Activated T-cell treated with anti-CD3 and anti-CD28 coated beads, Interleukin-2, amount 50 U/mL, for 4 hours (primary cell): ENCODE results near the gene FOXL3. TPM values are rescaled to one million over a fixed set of nuclear protein-coding genes. Genes with fewer than 3 reads are reported as not detected.

Experiments used
- ATAC-seq, 2 donors: fragments of 200-7000 bp; cut with Tn5 transposase; one replicate each; pipeline ENCODE4 v1.10.0; 2021
- DNase-seq: peaks from one replicate; pipeline ENCODE4 v3.0.0-alpha.2; 2020
- H3K27me3 Mint-ChIP-seq: one replicate; pipeline ENCODE4 v1.8.0; 2021; ENCODE audit warnings: low read depth, mixed read lengths
- H3K36me3 Mint-ChIP-seq: one replicate; pipeline ENCODE4 v1.8.0; 2022; ENCODE audit warnings: mixed read lengths; ENCODE audit not compliant: insufficient read depth
- H3K4me1 Mint-ChIP-seq: one replicate; pipeline ENCODE4 v1.8.0; 2021; ENCODE audit warnings: low read depth, mixed read lengths
- H3K4me3 Mint-ChIP-seq: one replicate; pipeline ENCODE4 v1.8.0; 2021; ENCODE audit warnings: mild to moderate bottlenecking, moderate library complexity, mixed read lengths
- H3K9me3 Mint-ChIP-seq: one replicate; pipeline ENCODE4 v1.8.0; 2021; ENCODE audit warnings: mixed read lengths
- total RNA-seq, 3 donors: library from RNA; stranded (reverse); gene quantifications; one replicate each; pipeline ENCODE4 v1.2.1, GENCODE V29; 2021

The FOXL3 gene
- total RNA-seq, 3 donors from 2014 or later: not detected

GRCh38 chr7:270351-270983, 19.5 kb upstream of the FOXL3 start:
- Mint-ChIP-seq H3K4me3 (no peak overlapping the region), H3K4me1 (no peaks in the 10 kb centered on the region), H3K9me3 (peaks cover 24% of the 10 kb centered on the region), H3K27me3 (peaks cover 2% of the 10 kb centered on the region), H3K36me3 (peaks cover 1% of the 10 kb centered on the region)
- ATAC-seq (no peak), DNase-seq (no peak)

DNA sequence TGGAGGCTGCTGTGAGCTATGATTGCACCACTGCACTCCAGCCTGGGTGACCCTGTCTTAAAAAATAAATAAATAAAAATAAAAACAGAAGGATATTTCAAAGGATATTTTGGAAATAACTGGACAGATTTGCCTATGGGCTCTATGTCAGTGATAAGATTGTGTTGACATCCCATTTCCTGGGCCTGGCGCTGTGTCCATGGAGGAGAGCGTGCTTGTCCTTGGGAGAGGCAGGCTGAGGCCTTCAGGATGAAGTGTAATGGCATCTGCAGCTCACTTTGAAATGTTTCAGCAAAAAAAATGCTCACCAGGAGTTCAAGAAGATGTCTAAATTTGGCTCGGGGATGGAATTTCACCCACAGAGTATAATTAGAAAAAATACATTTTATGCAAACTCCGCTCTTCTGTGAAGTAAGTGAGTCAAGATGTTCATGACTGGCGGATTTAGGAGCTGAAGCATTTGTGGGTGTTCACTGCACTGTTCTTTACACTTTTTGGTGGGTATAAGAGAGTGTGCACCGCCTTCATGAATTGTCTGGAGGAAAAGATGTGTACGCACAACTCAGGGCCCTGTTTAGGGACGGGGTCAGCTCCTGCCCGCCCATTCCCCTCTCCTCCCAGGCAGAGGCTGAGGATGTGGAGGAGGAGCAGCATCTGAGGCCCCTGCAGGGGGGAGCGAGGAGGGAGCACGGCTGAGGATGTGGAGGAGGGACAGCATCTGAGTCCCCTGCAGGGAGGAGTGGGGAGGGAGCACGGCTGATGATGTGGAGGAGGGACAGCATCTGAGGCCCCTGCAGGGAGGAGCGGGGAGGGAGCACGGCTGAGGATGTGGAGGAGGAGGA, 18.5 kb upstream of the FOXL3 start:
- Mint-ChIP-seq H3K27me3 (peaks cover 2% of the 10 kb centered on the region), H3K9me3 (peaks cover 24% of the 10 kb centered on the region)

GRCh38 chr7:272108-272615, 17.8 kb upstream of the FOXL3 start:
- H3K4me1 Mint-ChIP-seq: no peaks in the 10 kb centered on the region
- peaks cover 2% of the 10 kb centered on the region for H3K27me3 Mint-ChIP-seq
- H3K9me3 Mint-ChIP-seq: peaks cover 24% of the 10 kb centered on the region
- DNase-seq (no peak), ATAC-seq (no peak)
- H3K4me3 Mint-ChIP-seq: no peak overlapping the region
- peaks cover 1% of the 10 kb centered on the region for H3K36me3 Mint-ChIP-seq

More for the DNA sequence above, 18.5 kb upstream of the FOXL3 start:
- no peaks in the 10 kb centered on the region for H3K4me1 Mint-ChIP-seq
- H3K36me3 Mint-ChIP-seq: peaks cover 1% of the 10 kb centered on the region
- ATAC-seq: no peak
- H3K4me3 Mint-ChIP-seq: no peak overlapping the region
- DNase-seq: no peak

DNA sequence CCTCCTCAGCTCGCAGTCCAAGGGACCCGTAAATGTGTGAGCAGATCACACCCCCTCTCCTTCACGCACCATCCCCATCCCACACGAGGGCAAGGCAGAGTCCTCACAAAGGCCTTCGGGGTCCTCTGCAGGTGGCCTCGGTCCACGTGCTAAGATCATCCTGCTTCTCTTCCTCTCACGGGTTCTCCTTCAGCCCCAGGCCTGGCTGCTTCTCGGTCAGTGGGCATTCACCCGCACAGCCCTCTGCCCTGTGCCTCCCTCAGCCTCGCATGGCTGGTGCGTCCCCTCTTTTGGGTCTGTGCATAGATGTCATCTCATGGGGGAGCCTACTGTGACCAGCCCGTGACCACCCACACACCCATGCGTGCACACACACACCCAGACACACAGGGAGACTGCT, 17.3 kb upstream of the FOXL3 start:
- H3K4me1 Mint-ChIP-seq: no peaks in the 10 kb centered on the region
- no peak overlapping the region for H3K4me3 Mint-ChIP-seq
- ATAC-seq: no peak
- peaks cover 24% of the 10 kb centered on the region for H3K9me3 Mint-ChIP-seq
- peaks cover 2% of the 10 kb centered on the region for H3K27me3 Mint-ChIP-seq
- no peak for DNase-seq
- H3K36me3 Mint-ChIP-seq: peaks cover 1% of the 10 kb centered on the region

- DNase-seq: no peak
- peaks cover 24% of the 10 kb centered on the region for H3K9me3 Mint-ChIP-seq
- H3K36me3 Mint-ChIP-seq: peaks cover 1% of the 10 kb centered on the region
These were observed 16.6 kb upstream of the FOXL3 start for GRCh38 chr7:273327-273726.

DNA sequence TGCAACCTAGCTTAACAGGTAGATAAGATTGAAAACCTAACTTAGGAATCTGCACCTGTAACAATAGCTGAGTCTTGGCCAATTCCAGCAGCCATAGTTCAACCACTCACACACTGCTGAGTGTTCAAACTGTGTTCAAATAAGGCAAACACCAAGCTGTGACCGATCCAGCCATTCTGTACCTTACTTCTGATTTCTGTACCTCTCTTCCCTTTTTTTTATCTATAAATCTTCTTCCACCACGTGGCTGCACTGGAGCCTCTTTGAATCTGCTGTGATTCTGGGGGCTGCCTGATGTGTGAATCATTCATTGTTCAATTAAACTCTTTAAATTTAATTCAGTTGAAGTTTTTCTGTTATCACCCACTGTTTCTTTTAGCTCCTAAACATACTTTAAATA, 15.7 kb upstream of the FOXL3 start:
- H3K4me3 Mint-ChIP-seq: no peak overlapping the region
- DNase-seq (no peak), ATAC-seq (no peak)
- peaks cover 24% of the 10 kb centered on the region for H3K9me3 Mint-ChIP-seq
- peaks cover 3% of the 10 kb centered on the region for H3K27me3 Mint-ChIP-seq
- H3K36me3 Mint-ChIP-seq: peaks cover 1% of the 10 kb centered on the region
- no peaks in the 10 kb centered on the region for H3K4me1 Mint-ChIP-seq

More at GRCh38 chr7:273327-273726, 16.6 kb upstream of the FOXL3 start:
- Mint-ChIP-seq H3K4me3 (no peak overlapping the region), H3K27me3 (peaks cover 3% of the 10 kb centered on the region), H3K4me1 (no peaks in the 10 kb centered on the region)
- ATAC-seq: no peak

DNA sequence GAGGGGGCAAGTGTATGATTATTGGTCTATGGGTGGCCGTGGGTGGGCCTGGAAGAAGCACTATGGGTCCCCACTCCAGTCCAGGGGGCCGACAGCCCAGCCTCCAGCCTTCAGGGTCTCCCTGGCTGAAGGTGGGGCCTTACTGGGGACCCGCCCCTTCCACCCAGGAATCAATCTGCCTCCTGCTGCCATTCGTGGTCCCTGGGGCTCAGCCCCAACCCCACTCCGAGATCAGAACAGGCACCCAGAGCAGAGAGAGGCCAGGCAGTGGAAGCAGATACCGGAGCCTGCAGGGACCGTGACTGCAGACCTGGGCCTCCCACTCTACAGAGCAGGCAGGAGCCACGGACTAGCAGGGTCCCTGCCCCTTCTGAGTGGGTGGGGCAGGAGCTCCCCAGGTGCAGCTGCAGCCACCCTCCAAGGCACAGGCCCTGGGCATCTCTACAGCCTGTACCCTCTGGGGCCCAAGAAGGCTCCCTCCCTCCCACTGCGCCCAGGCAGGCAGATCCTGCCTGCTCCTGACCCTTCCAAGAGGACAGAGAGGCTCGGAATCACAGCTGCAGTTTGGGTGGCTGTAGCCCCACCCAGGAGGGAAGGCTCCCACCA, 13.6 kb upstream of the FOXL3 start:
- DNase-seq (no peak), ATAC-seq (no peak)
- peaks cover 24% of the 10 kb centered on the region for H3K9me3 Mint-ChIP-seq
- no peaks in the 10 kb centered on the region for H3K4me1 Mint-ChIP-seq
- peaks cover 1% of the 10 kb centered on the region for H3K36me3 Mint-ChIP-seq
- peaks cover 11% of the 10 kb centered on the region for H3K27me3 Mint-ChIP-seq
- no peak overlapping the region for H3K4me3 Mint-ChIP-seq

DNA sequence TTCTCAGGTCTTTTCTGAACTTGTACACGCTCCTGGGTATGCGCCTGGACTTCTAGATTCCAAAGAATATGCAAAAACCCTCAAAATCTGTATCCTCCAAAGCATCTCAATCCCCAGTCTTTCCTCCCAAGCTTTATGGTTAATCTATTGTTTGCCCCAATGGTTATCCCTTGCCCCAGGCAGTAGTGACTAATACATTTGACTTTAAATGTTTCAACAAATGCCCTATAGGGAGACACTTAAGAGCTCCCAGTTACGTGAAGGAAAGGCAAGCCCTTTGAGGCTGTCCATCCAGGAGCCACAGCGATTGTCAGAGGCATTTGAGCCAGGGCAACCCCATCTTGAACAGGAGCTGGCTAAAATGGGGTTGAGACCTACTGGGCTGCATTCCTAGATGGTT, 12.7 kb upstream of the FOXL3 start:
- ATAC-seq: no peak
- H3K4me1 Mint-ChIP-seq: no peaks in the 10 kb centered on the region
- H3K9me3 Mint-ChIP-seq: peaks cover 24% of the 10 kb centered on the region
- H3K27me3 Mint-ChIP-seq: peaks cover 11% of the 10 kb centered on the region
- H3K4me3 Mint-ChIP-seq: no peak overlapping the region
- DNase-seq: no peak
- peaks cover 1% of the 10 kb centered on the region for H3K36me3 Mint-ChIP-seq

- Mint-ChIP-seq H3K36me3 (no peaks in the 10 kb centered on the region), H3K4me1 (no peaks in the 10 kb centered on the region), H3K9me3 (peaks cover 18% of the 10 kb centered on the region), H3K4me3 (no peak overlapping the region), H3K27me3 (peaks cover 9% of the 10 kb centered on the region)
- DNase-seq (no peak), ATAC-seq (no peak)
These were observed 11.9 kb upstream of the FOXL3 start for GRCh38 chr7:278081-278480.

GRCh38 chr7:279821-280220, 10.1 kb upstream of the FOXL3 start:
- peaks cover 9% of the 10 kb centered on the region for H3K27me3 Mint-ChIP-seq
- DNase-seq (no peak), ATAC-seq (no peak)
- no peaks in the 10 kb centered on the region for H3K36me3 Mint-ChIP-seq
- peaks cover 4% of the 10 kb centered on the region for H3K9me3 Mint-ChIP-seq
- no peak overlapping the region for H3K4me3 Mint-ChIP-seq
- H3K4me1 Mint-ChIP-seq: no peaks in the 10 kb centered on the region

DNA sequence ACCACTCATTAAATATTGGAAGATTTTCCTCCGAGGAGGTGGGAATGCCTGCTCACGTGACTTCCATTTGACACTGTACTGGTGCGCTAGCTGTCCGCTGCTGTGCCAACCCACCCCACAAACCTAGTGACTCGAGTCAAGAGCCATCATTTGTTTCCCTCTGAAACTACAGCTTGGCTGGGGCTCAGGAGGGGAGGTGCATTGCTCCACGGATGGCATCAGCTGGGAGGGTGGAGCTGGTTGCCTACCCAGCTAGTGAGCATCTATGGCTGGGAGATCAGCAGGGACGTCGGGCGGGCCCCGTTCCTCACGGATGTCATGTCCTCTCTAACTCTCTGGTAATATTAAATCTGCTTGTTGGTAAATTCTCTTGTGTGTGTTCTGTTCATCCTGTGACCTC, 9.5 kb upstream of the FOXL3 start:
- Mint-ChIP-seq H3K4me1 (no peaks in the 10 kb centered on the region), H3K4me3 (no peak overlapping the region), H3K9me3 (no peaks in the 10 kb centered on the region), H3K36me3 (no peaks in the 10 kb centered on the region), H3K27me3 (peaks cover 11% of the 10 kb centered on the region)
- DNase-seq (no peak), ATAC-seq (no peak)

- DNase-seq (no peak), ATAC-seq (no peak)
- peaks cover 16% of the 10 kb centered on the region for H3K27me3 Mint-ChIP-seq
- H3K9me3 Mint-ChIP-seq: no peaks in the 10 kb centered on the region
- H3K4me1 Mint-ChIP-seq: no peaks in the 10 kb centered on the region
- H3K36me3 Mint-ChIP-seq: no peaks in the 10 kb centered on the region
- H3K4me3 Mint-ChIP-seq: no peak overlapping the region
These were observed 8.3 kb upstream of the FOXL3 start for GRCh38 chr7:281637-282036.

GRCh38 chr7:282621-283020, 7.3 kb upstream of the FOXL3 start:
- Mint-ChIP-seq H3K4me1 (no peaks in the 10 kb centered on the region), H3K9me3 (no peaks in the 10 kb centered on the region), H3K4me3 (no peak overlapping the region), H3K27me3 (peaks cover 23% of the 10 kb centered on the region), H3K36me3 (no peaks in the 10 kb centered on the region)
- ATAC-seq (no peak), DNase-seq (no peak)

DNA sequence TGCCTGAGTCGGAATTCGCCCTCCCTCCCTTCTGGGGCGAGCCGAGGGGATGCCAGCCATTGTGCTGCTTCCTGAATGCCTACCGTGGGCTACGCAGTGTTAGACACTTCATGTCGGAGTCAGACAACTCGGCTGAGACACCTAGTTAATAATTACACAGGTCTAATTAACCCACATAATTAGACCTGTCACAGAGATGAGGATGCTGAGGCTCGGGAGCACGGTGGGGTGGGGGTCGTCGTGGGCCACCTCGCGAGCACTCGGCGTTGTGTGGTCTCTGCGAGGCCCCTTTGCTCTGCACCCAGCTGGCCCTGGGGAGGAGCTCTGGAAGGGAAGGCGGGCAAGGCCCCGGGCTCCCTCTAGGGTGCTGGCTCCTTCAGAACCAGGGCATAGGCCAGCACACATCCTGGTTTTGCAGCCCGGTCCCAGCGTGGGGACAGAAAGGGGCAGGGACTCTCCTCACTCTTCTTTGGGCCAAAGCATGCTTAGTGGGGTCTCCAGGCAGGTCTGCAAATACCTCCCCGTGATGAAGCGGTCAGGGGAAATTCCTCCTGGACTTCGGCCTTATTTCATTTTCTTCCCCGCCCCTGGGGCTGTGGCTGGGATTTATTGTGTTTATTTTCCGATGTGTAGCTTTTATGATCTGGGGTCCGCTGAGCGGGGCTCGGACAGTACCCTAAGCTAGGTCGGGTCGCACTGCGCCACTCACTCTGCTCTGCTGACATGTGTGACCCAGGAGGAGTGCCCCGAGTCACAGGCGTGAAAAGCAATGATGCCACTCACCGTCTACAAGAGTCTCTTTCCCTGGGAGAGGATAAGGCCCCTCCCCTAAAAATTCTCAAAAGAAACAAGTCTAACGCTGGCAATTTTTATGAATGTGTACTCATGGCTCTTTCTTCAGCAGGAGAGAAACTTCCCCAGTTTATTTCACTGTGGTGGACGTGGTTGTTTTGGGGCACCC, 4.9 kb upstream of the FOXL3 start:
- Mint-ChIP-seq H3K9me3 (no peaks in the 10 kb centered on the region), H3K27me3 (peaks cover 34% of the 10 kb centered on the region), H3K36me3 (no peaks in the 10 kb centered on the region), H3K4me3 (no peak overlapping the region), H3K4me1 (no peaks in the 10 kb centered on the region)
- no peak for ATAC-seq
- no peak for DNase-seq
